ENCODE data around the gene PTTG1IP. TPM values are rescaled to one million over a fixed set of nuclear protein-coding genes. Genes with fewer than 3 reads are reported as not detected.

Gene PTTG1IP
- total and polyA plus RNA-seq, 2 donors (not counting 1 experiment from before 2014, with no cell fraction given), result 30.7 to 58.6 TPM

DNA sequence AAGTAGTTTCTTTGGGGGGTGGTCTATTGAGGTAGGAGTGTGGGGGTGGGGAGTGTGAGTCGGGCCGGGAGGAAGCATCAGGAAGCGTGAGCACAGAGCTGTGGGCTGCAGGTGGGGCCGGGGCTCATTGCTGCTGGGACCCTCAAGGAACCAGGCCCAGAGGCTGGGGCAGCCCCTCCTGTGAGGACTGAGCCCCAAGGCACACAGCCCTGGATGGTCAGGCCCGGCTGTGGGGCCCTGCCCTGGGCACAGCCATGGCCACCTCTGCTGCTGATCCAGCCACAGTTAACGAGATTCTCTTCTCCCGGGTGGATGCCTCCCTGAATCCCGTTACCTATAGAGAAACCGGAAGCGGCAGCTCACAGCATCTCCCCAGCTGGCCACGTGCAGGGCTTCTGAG is 32.7 kb downstream of the PTTG1IP start:
- ATAC-seq (ENCODE audit: low read depth), result no peak
- peaks cover 34% of the 10 kb centered on the region for H3K27me3 Mint-ChIP-seq
- intact Hi-C loops (cut with micrococcal nuclease), result no loop called here

DNA sequence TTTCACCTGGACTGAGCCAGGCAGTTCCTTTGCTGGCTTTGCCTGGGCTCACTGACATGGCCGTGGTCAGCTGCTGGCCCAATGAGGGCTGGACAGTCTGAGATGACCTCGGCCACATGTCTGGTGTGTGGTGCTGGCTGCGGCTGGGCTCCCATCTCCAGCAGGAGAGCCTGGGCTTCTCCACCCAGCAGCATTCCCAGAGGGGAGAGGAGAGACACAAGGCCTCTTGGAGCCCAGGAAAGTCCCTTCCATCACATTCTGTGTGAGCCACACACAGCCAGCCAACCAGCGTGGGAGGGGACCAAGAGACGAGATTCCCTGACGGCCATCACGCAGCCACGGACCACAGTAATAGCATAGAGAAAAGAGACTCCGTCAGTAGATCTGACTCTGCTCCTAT is 34.5 kb downstream of the PTTG1IP start:
- H3K79me2 ChIP-seq (ENCODE audit: control insufficient read depth, insufficient read depth, low read length), result no peaks in the 10 kb centered on the region

More for the DNA sequence above, 32.7 kb downstream of the PTTG1IP start:
- Histone ChIP-seq H4K20me1 (ENCODE audit: control insufficient read depth, insufficient read depth, low read length, poor library complexity, severe bottlenecking) (no peaks in the 10 kb centered on the region), H3K4me3 (ENCODE audit: control extremely low read depth in 1 of 5, extremely low read depth in 1 of 5, insufficient read depth in 1 of 5, low read depth in 2 of 5, low read length in 4 of 5) (no peak overlapping the region), H3K4me2 (replicated peaks; ENCODE audit: low read depth, low read length, poor library complexity, severe bottlenecking) (no peak overlapping the region), H3K36me3 (replicated peaks in 1 of 2; ENCODE audit: control extremely low read depth in 1 of 2, control insufficient read depth in 1 of 2, extremely low read depth in 1 of 2, insufficient read depth in 2 of 2, low read length in 1 of 2) (no peaks in the 10 kb centered on the region), H3K4me1 (ENCODE audit: control insufficient read depth in 2 of 2, insufficient read depth in 2 of 2, low read length in 2 of 2) (peaks cover 6% of the 10 kb centered on the region in 2 donors), H2AFZ (ENCODE audit: insufficient read depth, low read depth, low read length, poor library complexity, severe bottlenecking) (no peak overlapping the region), H3K9me3 (ENCODE audit: control extremely low read depth in 1 of 3, control insufficient read depth in 2 of 3, insufficient read depth in 1 of 3, low read length in 2 of 3) (no peaks in the 10 kb centered on the region), H3K27ac (ENCODE audit: low read length in 2 of 2) (no peak overlapping the region), H3K9ac (ENCODE audit: low read length) (no peak overlapping the region), H3K27me3 (replicated peaks in 1 of 4; ENCODE audit: control extremely low read depth in 1 of 4, control insufficient read depth in 3 of 4, insufficient read depth in 4 of 4, low read length in 3 of 4) (peaks cover 0 to 20% (median 2%) of the 10 kb centered on the region in 4 experiments), H3K79me2 (ENCODE audit: control insufficient read depth, insufficient read depth, low read length) (no peaks in the 10 kb centered on the region)
- peaks cover 7% of the 10 kb centered on the region for H3K4me1 Mint-ChIP-seq
- H3K9me3 Mint-ChIP-seq (ENCODE audit: insufficient read depth), result no peaks in the 10 kb centered on the region
- ChIA-PET POLR2A (no interaction called here), CTCF (no interaction called here)
- no peak overlapping the region for H3K4me3 Mint-ChIP-seq
- TF ChIP-seq EZH2 (IDR thresholded peaks at IDR 0.05; ENCODE audit: borderline replicate concordance, insufficient read depth, low read depth, low read length, poor library complexity, severe bottlenecking), result no peak
- TF ChIP-seq, protein P1, sequence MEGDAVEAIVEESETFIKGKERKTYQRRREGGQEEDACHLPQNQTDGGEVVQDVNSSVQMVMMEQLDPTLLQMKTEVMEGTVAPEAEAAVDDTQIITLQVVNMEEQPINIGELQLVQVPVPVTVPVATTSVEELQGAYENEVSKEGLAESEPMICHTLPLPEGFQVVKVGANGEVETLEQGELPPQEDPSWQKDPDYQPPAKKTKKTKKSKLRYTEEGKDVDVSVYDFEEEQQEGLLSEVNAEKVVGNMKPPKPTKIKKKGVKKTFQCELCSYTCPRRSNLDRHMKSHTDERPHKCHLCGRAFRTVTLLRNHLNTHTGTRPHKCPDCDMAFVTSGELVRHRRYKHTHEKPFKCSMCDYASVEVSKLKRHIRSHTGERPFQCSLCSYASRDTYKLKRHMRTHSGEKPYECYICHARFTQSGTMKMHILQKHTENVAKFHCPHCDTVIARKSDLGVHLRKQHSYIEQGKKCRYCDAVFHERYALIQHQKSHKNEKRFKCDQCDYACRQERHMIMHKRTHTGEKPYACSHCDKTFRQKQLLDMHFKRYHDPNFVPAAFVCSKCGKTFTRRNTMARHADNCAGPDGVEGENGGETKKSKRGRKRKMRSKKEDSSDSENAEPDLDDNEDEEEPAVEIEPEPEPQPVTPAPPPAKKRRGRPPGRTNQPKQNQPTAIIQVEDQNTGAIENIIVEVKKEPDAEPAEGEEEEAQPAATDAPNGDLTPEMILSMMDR (IDR thresholded peaks at IDR 0.05), result no peak
- WGBS (ENCODE audit: insufficient coverage), result 84% methylated on average over 7 of the region's 11 CpGs
- no peak overlapping the region for H3K27ac Mint-ChIP-seq
- no peak for DNase-seq

More for the DNA sequence above, 34.5 kb downstream of the PTTG1IP start:
- Mint-ChIP-seq H3K27ac (no peak overlapping the region), H3K4me3 (no peak overlapping the region), H3K9me3 (ENCODE audit: insufficient read depth) (no peaks in the 10 kb centered on the region), H3K4me1 (no peaks in the 10 kb centered on the region), H3K27me3 (peaks cover 28% of the 10 kb centered on the region)
- ChIA-PET CTCF (no interaction called here), POLR2A (no interaction called here)
- H4K20me1 ChIP-seq (ENCODE audit: control insufficient read depth, insufficient read depth, low read length, poor library complexity, severe bottlenecking), result no peaks in the 10 kb centered on the region
- no peaks in the 10 kb centered on the region for H3K36me3 ChIP-seq (replicated peaks in 1 of 2; ENCODE audit: control extremely low read depth in 1 of 2, control insufficient read depth in 1 of 2, extremely low read depth in 1 of 2, insufficient read depth in 2 of 2, low read length in 1 of 2)
- intact Hi-C loops (cut with micrococcal nuclease), result no loop called here
- no peak overlapping the region for H2AFZ ChIP-seq (ENCODE audit: insufficient read depth, low read depth, low read length, poor library complexity, severe bottlenecking)
- 94% methylated on average over 9 of the region's 9 CpGs for WGBS (ENCODE audit: insufficient coverage)
- no peak overlapping the region for H3K4me2 ChIP-seq (replicated peaks; ENCODE audit: low read depth, low read length, poor library complexity, severe bottlenecking)
- peaks cover 0 to 14% (median 0%) of the 10 kb centered on the region in 4 experiments for H3K27me3 ChIP-seq (replicated peaks in 1 of 4; ENCODE audit: control extremely low read depth in 1 of 4, control insufficient read depth in 3 of 4, insufficient read depth in 4 of 4, low read length in 3 of 4)
- no peak overlapping the region for H3K9ac ChIP-seq (ENCODE audit: low read length)
- no peak for DNase-seq
- no peak overlapping the region for H3K27ac ChIP-seq (ENCODE audit: low read length in 2 of 2)
- no peak for TF ChIP-seq EZH2 (IDR thresholded peaks at IDR 0.05; ENCODE audit: borderline replicate concordance, insufficient read depth, low read depth, low read length, poor library complexity, severe bottlenecking)
- TF ChIP-seq, protein P1 (IDR thresholded peaks at IDR 0.05), result no peak
- no peak for ATAC-seq (ENCODE audit: low read depth)
- no peaks in the 10 kb centered on the region for H3K4me1 ChIP-seq (ENCODE audit: control insufficient read depth in 2 of 2, insufficient read depth in 2 of 2, low read length in 2 of 2)
- no peaks in the 10 kb centered on the region for H3K9me3 ChIP-seq (ENCODE audit: control extremely low read depth in 1 of 3, control insufficient read depth in 2 of 3, insufficient read depth in 1 of 3, low read length in 2 of 3)
- H3K4me3 ChIP-seq (ENCODE audit: control extremely low read depth in 1 of 5, extremely low read depth in 1 of 5, insufficient read depth in 1 of 5, low read depth in 2 of 5, low read length in 4 of 5), result no peak overlapping the region
